Calu3 (cell line): ENCODE measurements around the gene ARHGAP8. TPM values are rescaled to one million over a fixed set of nuclear protein-coding genes. Genes with fewer than 3 reads are reported as not detected.
A peak's percentile ranks its signal among the peaks of the same experiment; 100 is the strongest.

Source experiments
- BruUV-seq: library from RNA; stranded (reverse); fragments of 400-500 nt; replicated peaks from 2 replicates; lab custom pipeline; 2021; lab: Mats Ljungman, UMichigan
- CTCF ChIA-PET: fragments of 300-600 bp; sonication (Branson Sonifier 250); formaldehyde crosslinking; loops from one replicate; lab custom pipeline; 2022; ENCODE audit warnings: antibody characterized with exemption; lab: Charles Lee
- DNase-seq: peaks from one replicate; pipeline ENCODE4 v3.0.0; 2022
- H3K27ac Mint-ChIP-seq: one replicate; pipeline ENCODE4 v1.8.0; 2022; ENCODE audit warnings: mixed read lengths; ENCODE audit not compliant: unreplicated experiment
- H3K27me3 Mint-ChIP-seq: one replicate; pipeline ENCODE4 v1.8.0; 2022; ENCODE audit warnings: mixed read lengths; ENCODE audit not compliant: unreplicated experiment
- H3K36me3 Mint-ChIP-seq: one replicate; pipeline ENCODE4 v1.8.0; 2022; ENCODE audit warnings: mild to moderate bottlenecking, moderate library complexity, mixed read lengths; ENCODE audit not compliant: insufficient read depth, unreplicated experiment
- H3K4me1 Mint-ChIP-seq: one replicate; pipeline ENCODE4 v1.8.0; 2022; ENCODE audit warnings: mild to moderate bottlenecking, low read depth, mixed read lengths; ENCODE audit not compliant: unreplicated experiment
- H3K4me3 Mint-ChIP-seq: one replicate; pipeline ENCODE4 v1.8.0; 2022; ENCODE audit warnings: mild to moderate bottlenecking, low read depth, moderate library complexity, mixed read lengths; ENCODE audit not compliant: unreplicated experiment
- H3K9me3 Mint-ChIP-seq: one replicate; pipeline ENCODE4 v1.8.0; 2022; ENCODE audit warnings: low read depth, mixed read lengths; ENCODE audit not compliant: unreplicated experiment
- CTCF ChIP-seq: fragments of 200-600 bp; IDR thresholded peaks from one replicate; pipeline ENCODE4 v1.8.0; 2022; ENCODE audit warnings: antibody characterized with exemption; ENCODE audit not compliant: unreplicated experiment
- intact Hi-C: fragments of 100-400 bp; cut with micrococcal nuclease; formaldehyde crosslinking; loops from one replicate; pipeline ENCODE4 v1.10.0; 2022; ENCODE audit not compliant: unreplicated experiment
- total RNA-seq: library from RNA; stranded (reverse); gene quantifications from 2 replicates; pipeline ENCODE4 v1.2.3, GENCODE V29; 2022

ARHGAP8 gene
- total RNA-seq, 1 experiment from 2014 or later: 127 TPM

GRCh38 chr22:44780876-44781449 lies 28.6 kb downstream of the ARHGAP8 start:
- CTCF ChIA-PET: no interaction called here
- peaks cover 12% of the 10 kb centered on the region for H3K4me1 Mint-ChIP-seq
- H3K9me3 Mint-ChIP-seq: no peaks in the 10 kb centered on the region
- no peak for TF ChIP-seq CTCF
- BruUV-seq: no TSS peak
- no peak overlapping the region for H3K27ac Mint-ChIP-seq
- H3K4me3 Mint-ChIP-seq: no peak overlapping the region
- DNase-seq: no peak
- intact Hi-C loops: no loop called here
- peaks cover 25% of the 10 kb centered on the region for H3K36me3 Mint-ChIP-seq
- no peaks in the 10 kb centered on the region for H3K27me3 Mint-ChIP-seq

- H3K9me3 Mint-ChIP-seq: no peaks in the 10 kb centered on the region
- intact Hi-C loops: no loop called here
- H3K27ac Mint-ChIP-seq: no peak overlapping the region
- no peaks in the 10 kb centered on the region for H3K27me3 Mint-ChIP-seq
- no peak for DNase-seq
- H3K4me3 Mint-ChIP-seq: no peak overlapping the region
- no peak for TF ChIP-seq CTCF
- peaks cover 12% of the 10 kb centered on the region for H3K4me1 Mint-ChIP-seq
- CTCF ChIA-PET: no interaction called here
- H3K36me3 Mint-ChIP-seq: peaks cover 40% of the 10 kb centered on the region
- BruUV-seq: no TSS peak
These were observed 30.1 kb downstream of the ARHGAP8 start for GRCh38 chr22:44782363-44782963.

- H3K27ac Mint-ChIP-seq: no peak overlapping the region
- TF ChIP-seq CTCF: no peak
- CTCF ChIA-PET: interaction anchor here (1.0 kb wide), 1 partner anchor 48 kb away, joined by 3 read pairs; no protein-coding TSS in a partner anchor
- peaks cover 12% of the 10 kb centered on the region for H3K4me1 Mint-ChIP-seq
- H3K27me3 Mint-ChIP-seq: no peaks in the 10 kb centered on the region
- intact Hi-C loops: no loop called here
- H3K4me3 Mint-ChIP-seq: peak overlapping the region; percentile 2
- no TSS peak for BruUV-seq
- DNase-seq: no peak
- peaks cover 43% of the 10 kb centered on the region for H3K36me3 Mint-ChIP-seq
- no peaks in the 10 kb centered on the region for H3K9me3 Mint-ChIP-seq
These were observed 30.7 kb downstream of the ARHGAP8 start for GRCh38 chr22:44783091-44783490.

GRCh38 chr22:44783581-44783980 lies 31.2 kb downstream of the ARHGAP8 start:
- peaks cover 42% of the 10 kb centered on the region for H3K36me3 Mint-ChIP-seq
- no peaks in the 10 kb centered on the region for H3K27me3 Mint-ChIP-seq
- CTCF ChIA-PET: interaction anchor here (1.0 kb wide), 1 partner anchor 49 kb away, joined by 3 read pairs; no protein-coding TSS in a partner anchor
- TF ChIP-seq CTCF: no peak
- peaks cover 12% of the 10 kb centered on the region for H3K4me1 Mint-ChIP-seq
- DNase-seq: peak; percentile 13
- peak overlapping the region; percentile 2 for H3K4me3 Mint-ChIP-seq
- intact Hi-C loops: no loop called here
- no TSS peak for BruUV-seq
- no peak overlapping the region for H3K27ac Mint-ChIP-seq
- no peaks in the 10 kb centered on the region for H3K9me3 Mint-ChIP-seq
